ENCODE measurements around the gene PROB1.

DNA sequence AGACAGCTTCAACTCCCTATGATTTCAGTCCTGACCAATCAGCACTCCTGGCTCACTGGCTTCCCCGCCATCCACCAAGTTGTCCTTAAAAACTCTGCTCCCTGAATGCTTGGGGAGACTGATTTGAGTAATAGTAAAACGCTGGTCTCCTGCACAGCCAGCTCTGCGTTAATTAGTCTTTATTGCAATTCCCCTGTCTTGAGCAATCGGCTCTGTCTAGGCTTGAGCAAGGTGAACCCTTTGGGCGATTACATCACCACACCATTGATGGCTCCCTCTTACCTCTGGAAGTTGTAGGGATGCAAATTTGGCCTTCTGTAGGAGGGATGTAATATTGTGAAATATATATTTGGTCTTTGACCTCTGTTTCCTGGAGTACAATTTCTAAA, 8.9 kb downstream of the PROB1 start:
- TF ChIP-seq, protein P1, sequence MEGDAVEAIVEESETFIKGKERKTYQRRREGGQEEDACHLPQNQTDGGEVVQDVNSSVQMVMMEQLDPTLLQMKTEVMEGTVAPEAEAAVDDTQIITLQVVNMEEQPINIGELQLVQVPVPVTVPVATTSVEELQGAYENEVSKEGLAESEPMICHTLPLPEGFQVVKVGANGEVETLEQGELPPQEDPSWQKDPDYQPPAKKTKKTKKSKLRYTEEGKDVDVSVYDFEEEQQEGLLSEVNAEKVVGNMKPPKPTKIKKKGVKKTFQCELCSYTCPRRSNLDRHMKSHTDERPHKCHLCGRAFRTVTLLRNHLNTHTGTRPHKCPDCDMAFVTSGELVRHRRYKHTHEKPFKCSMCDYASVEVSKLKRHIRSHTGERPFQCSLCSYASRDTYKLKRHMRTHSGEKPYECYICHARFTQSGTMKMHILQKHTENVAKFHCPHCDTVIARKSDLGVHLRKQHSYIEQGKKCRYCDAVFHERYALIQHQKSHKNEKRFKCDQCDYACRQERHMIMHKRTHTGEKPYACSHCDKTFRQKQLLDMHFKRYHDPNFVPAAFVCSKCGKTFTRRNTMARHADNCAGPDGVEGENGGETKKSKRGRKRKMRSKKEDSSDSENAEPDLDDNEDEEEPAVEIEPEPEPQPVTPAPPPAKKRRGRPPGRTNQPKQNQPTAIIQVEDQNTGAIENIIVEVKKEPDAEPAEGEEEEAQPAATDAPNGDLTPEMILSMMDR (conservative IDR thresholded peaks at IDR 0.05; ENCODE audit: low read depth, low read length) = no peak
- no peak for TF ChIP-seq EZH2 (IDR thresholded peaks at IDR 0.05; ENCODE audit: borderline replicate concordance, low read depth, low read length, poor library complexity, severe bottlenecking)
